Neural crest cell (in vitro differentiated cells): ENCODE data around the gene CEACAM19. TPM values are rescaled to one million over a fixed set of nuclear protein-coding genes. Genes with fewer than 3 reads are reported as not detected.

Experiments
- DNase-seq: peaks from one replicate; pipeline ENCODE4 v3.0.0; 2021; ENCODE audit warnings: low read depth, mixed read lengths, low spot score
- H3K27ac Mint-ChIP-seq: one replicate; pipeline ENCODE4 v1.8.0; 2021; ENCODE audit warnings: mild to moderate bottlenecking, mixed read lengths; ENCODE audit not compliant: unreplicated experiment
- H3K27me3 Mint-ChIP-seq: 2 replicates; pipeline ENCODE4 v1.8.0; 2021; ENCODE audit warnings: low read depth, mild to moderate bottlenecking, mixed read lengths
- H3K36me3 Mint-ChIP-seq: 2 replicates; pipeline ENCODE4 v1.8.0; 2021; ENCODE audit warnings: low read depth, mild to moderate bottlenecking, mixed read lengths
- H3K4me1 Mint-ChIP-seq: 2 replicates; pipeline ENCODE4 v1.8.0; 2021; ENCODE audit warnings: mixed read lengths
- H3K4me3 Mint-ChIP-seq: one replicate; pipeline ENCODE4 v1.8.0; 2021; ENCODE audit warnings: mild to moderate bottlenecking, mixed read lengths
- H3K9me3 Mint-ChIP-seq: 2 replicates; pipeline ENCODE4 v1.8.0; 2021; ENCODE audit warnings: mixed read lengths
- CTCF ChIP-seq: fragments of 200-600 bp; sonication (generic); conservative IDR thresholded peaks from 2 replicates; pipeline ENCODE4 v1.5.0; 2021; ENCODE audit warnings: antibody characterized with exemption, mild to moderate bottlenecking
- microRNA-seq: library from miRNA; unstranded; fragments of <30 nt; microRNA quantifications from one replicate; pipeline ENCODE4, GENCODE V29; 2020
- total RNA-seq: library from RNA; stranded (reverse); gene quantifications from 2 replicates; pipeline ENCODE4 v1.2.1, GENCODE V29; 2021

CEACAM19 gene
- total RNA-seq, 1 donor from 2014 or later, result 6.1 TPM

GRCh38 chr19:44731622-44732021 is 60.3 kb downstream of the CEACAM19 start:
- DNase-seq, result no peak
- Mint-ChIP-seq H3K27ac (no peak overlapping the region), H3K4me3 (no peak overlapping the region), H3K36me3 (no peaks in the 10 kb centered on the region), H3K27me3 (peaks cover 16% of the 10 kb centered on the region), H3K4me1 (no peaks in the 10 kb centered on the region), H3K9me3 (no peaks in the 10 kb centered on the region)
- TF ChIP-seq CTCF, result no peak

GRCh38 chr19:44732235-44733014 is 61.1 kb downstream of the CEACAM19 start:
- Mint-ChIP-seq H3K27me3 (peaks cover 21% of the 10 kb centered on the region), H3K9me3 (no peaks in the 10 kb centered on the region), H3K4me1 (no peaks in the 10 kb centered on the region), H3K4me3 (no peak overlapping the region), H3K27ac (no peak overlapping the region), H3K36me3 (no peaks in the 10 kb centered on the region)
- no peak for DNase-seq
- TF ChIP-seq CTCF, result no peak

Small RNA genes lying within 50 kb of the gene (microRNA-seq; reads per million reads assigned to microRNA genes)
- gene MIR4531, result not detected

Other genes starting within 250 kb of the CEACAM19 start
- gene ZNF229, start 223.0 kb upstream of the CEACAM19 start, total RNA-seq, result 6.7 and 7.4 TPM in 2 replicates
- 14.6 and 16.2 TPM in 2 replicates for gene ZNF180, start 171.0 kb upstream of the CEACAM19 start, total RNA-seq
- gene CEACAM20, start 141.8 kb upstream of the CEACAM19 start, total RNA-seq, result not detected in 2 replicates
- not detected in 2 replicates for gene IGSF23, start 57.9 kb upstream of the CEACAM19 start, total RNA-seq
- 20.4 and 22.5 TPM in 2 replicates for gene PVR, start 27.6 kb upstream of the CEACAM19 start, total RNA-seq
- not detected in 2 replicates for gene CEACAM16, start 27.7 kb downstream of the CEACAM19 start, total RNA-seq
- gene BCL3, start 77.2 kb downstream of the CEACAM19 start, total RNA-seq, result 2.2 TPM in 2 replicates
- gene CBLC, start 106.4 kb downstream of the CEACAM19 start, total RNA-seq, result not detected in 2 replicates
- gene BCAM, start 137.6 kb downstream of the CEACAM19 start, total RNA-seq, result 5.3 and 5.5 TPM in 2 replicates
- 76.2 and 78.5 TPM in 2 replicates for gene NECTIN2, start 174.8 kb downstream of the CEACAM19 start, total RNA-seq
- 141 and 147 TPM in 2 replicates for gene TOMM40, start 219.8 kb downstream of the CEACAM19 start, total RNA-seq
- 12.2 and 13.1 TPM in 2 replicates for gene APOE, start 234.3 kb downstream of the CEACAM19 start, total RNA-seq
- 24.9 and 25.4 TPM in 2 replicates for gene APOC1, start 243.1 kb downstream of the CEACAM19 start, total RNA-seq